Measurements from ENCODE around the gene PABPC1L. TPM values are rescaled to one million over a fixed set of nuclear protein-coding genes. Genes with fewer than 3 reads are reported as not detected.
"Not testable (repeated sequence)": the region's sequence is repeated elsewhere in the genome, so short reads cannot be mapped to it uniquely, and the experiment has no call there.

The PABPC1L gene
- total RNA-seq, 1 experiment from 2014 or later = 83.5 TPM

GRCh38 chr20:44864493-44864892, 45.4 kb upstream of the PABPC1L start:
- H2BK12ac ChIP-seq (ENCODE audit: insufficient read length, low read depth, low read length); H2BK20ac ChIP-seq (ENCODE audit: low read depth, low read length, poor library complexity, severe bottlenecking); H2BK120ac ChIP-seq (ENCODE audit: low read depth, low read length, poor library complexity, severe bottlenecking); H4K5ac ChIP-seq (ENCODE audit: insufficient read length, low read depth, low read length); H3K4me2 ChIP-seq (ENCODE audit: insufficient read depth, insufficient read length, low read length); H2AK5ac ChIP-seq (ENCODE audit: insufficient read length, low read length); H3K56ac ChIP-seq (ENCODE audit: insufficient read length, low read depth, low read length); H3K4ac ChIP-seq (ENCODE audit: low read depth, low read length); H3K9me3 Mint-ChIP-seq; H2AFZ ChIP-seq (ENCODE audit: low read length); H3K23ac ChIP-seq (ENCODE audit: insufficient read length, low read depth, low read length); H4K91ac ChIP-seq (ENCODE audit: insufficient read length, low read depth, low read length); H3K9ac ChIP-seq (ENCODE audit: extremely low read depth, insufficient read length, low read length); H3K4me1 ChIP-seq (ENCODE audit: insufficient read depth, low read length); H3K36me3 Mint-ChIP-seq (ENCODE audit: insufficient read depth in 1 of 3, low read depth in 3 of 3); H2BK15ac ChIP-seq (ENCODE audit: low read depth, low read length); H4K20me1 ChIP-seq (ENCODE audit: control insufficient read depth, insufficient read depth, insufficient read length); H3K23me2 ChIP-seq (ENCODE audit: insufficient read length, low read depth, low read length, poor library complexity, severe bottlenecking); H3K79me2 ChIP-seq (ENCODE audit: insufficient read depth, low read length); H3K18ac ChIP-seq (ENCODE audit: insufficient read length, low read depth, low read length); DNase-seq; H3T11ph ChIP-seq (ENCODE audit: low read length); H3K4me1 Mint-ChIP-seq; H3K27me3 Mint-ChIP-seq (ENCODE audit: low read depth); H3K27me3 ChIP-seq (ENCODE audit: insufficient read depth, low read length); H2BK5ac ChIP-seq (ENCODE audit: insufficient read length, low read length); H4K8ac ChIP-seq (replicated peaks; ENCODE audit: insufficient read length, low read depth, low read length); H3K9me3 ChIP-seq (ENCODE audit: control insufficient read depth, low read depth, low read length); H3K27ac Mint-ChIP-seq; H3K27ac ChIP-seq (ENCODE audit: insufficient read length, low read depth, low read length); H3K4me3 Mint-ChIP-seq; H3K79me1 ChIP-seq (ENCODE audit: insufficient read depth, low read depth, low read length, poor library complexity, severe bottlenecking); H3K14ac ChIP-seq (ENCODE audit: insufficient read depth, low read length): not testable (repeated sequence)
- WGBS (ENCODE audit: extremely low coverage, insufficient read length, low lambda C conversion rate) = no CpG with 5 or more reads among the region's 3 CpGs
